ENCODE results near the gene YPEL3. TPM values are rescaled to one million over a fixed set of nuclear protein-coding genes. Genes with fewer than 3 reads are reported as not detected.

The YPEL3 gene
- total RNA-seq, 2 experiments from 2014 or later: 32.5 to 36.9 TPM

DNA sequence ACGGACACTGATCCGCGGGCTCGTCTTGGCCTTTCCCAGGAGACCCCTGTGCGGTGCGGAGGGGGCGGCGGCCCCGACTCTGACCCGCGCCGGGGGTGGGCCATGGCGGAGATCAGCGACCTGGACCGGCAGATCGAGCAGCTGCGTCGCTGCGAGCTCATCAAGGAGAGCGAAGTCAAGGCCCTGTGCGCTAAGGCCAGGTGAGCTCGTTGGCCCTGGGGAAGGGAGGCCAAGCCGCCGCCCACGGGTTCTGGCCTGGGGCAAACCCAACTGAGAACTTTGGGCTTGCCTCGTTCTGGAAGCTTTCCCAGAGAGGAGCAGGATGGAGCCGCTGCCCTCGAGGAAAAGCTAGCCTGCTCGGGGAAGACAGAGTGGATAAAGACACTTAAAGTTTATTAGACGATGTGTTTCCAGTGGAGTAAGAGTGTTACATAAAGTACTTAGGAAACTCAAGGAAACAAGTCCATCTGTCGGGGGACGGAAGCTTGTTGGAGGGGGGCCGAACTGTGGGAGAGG is 19.7 kb downstream of the YPEL3 start:
- Mint-ChIP-seq H3K36me3 (peaks cover 43% of the 10 kb centered on the region), H3K27ac (peak overlapping the region; percentile 93), H3K4me3 (peak overlapping the region; percentile 91), H3K4me1 (ENCODE audit: low read depth) (peaks cover 39% of the 10 kb centered on the region), H3K9me3 (no peaks in the 10 kb centered on the region), H3K27me3 (no peaks in the 10 kb centered on the region)
- POLR2A ChIA-PET: interaction anchor here (1.1 to 4.1 kb wide), 3 partner anchors 10 to 15 kb away, joined by 3 to 42 read pairs (median 22); partner anchors contain the start of genes ALDOA and TBX6
- no peak for DNase-seq
- intact Hi-C loops (cut with micrococcal nuclease): loop anchor here (2.0 to 5.0 kb wide), 2 partner anchors 14 to 46 kb away; partner anchors contain the start of genes MAPK3 and TBX6
- CTCF ChIA-PET: interaction anchor here (1.0 to 9.4 kb wide), 7 partner anchors 10 to 540 kb away, joined by 3 to 76 read pairs (median 4); partner anchors contain the start of genes ALDOA and TBX6

GRCh38 chr16:30075503-30076275 is 20.3 kb downstream of the YPEL3 start, which contains the start of gene PPP4C:
TSS of gene PPP4C (plus strand) at chr16:30075994. CDS start at chr16:30076378, 384 bp downstream.
- peaks cover 45% of the 10 kb centered on the region for H3K36me3 Mint-ChIP-seq
- H3K4me3 Mint-ChIP-seq: peak within 1 kb of the TSS; percentile 91
- CTCF ChIA-PET: interaction anchor here (1.1 to 9.4 kb wide), 6 partner anchors 10 to 540 kb away, joined by 3 to 76 read pairs (median 6); partner anchors contain the start of genes ALDOA and TBX6
- no peaks in the 10 kb centered on the region for H3K27me3 Mint-ChIP-seq
- peak within 1 kb of the TSS; percentile 93 for H3K27ac Mint-ChIP-seq
- peaks cover 39% of the 10 kb centered on the region for H3K4me1 Mint-ChIP-seq (ENCODE audit: low read depth)
- POLR2A ChIA-PET: interaction anchor here (1.1 to 4.1 kb wide), 3 partner anchors 10 to 16 kb away, joined by 3 to 42 read pairs (median 22); partner anchors contain the start of genes ALDOA and TBX6
- peak; percentile 95 for DNase-seq
- H3K9me3 Mint-ChIP-seq: no peaks in the 10 kb centered on the region
- intact Hi-C loops (cut with micrococcal nuclease): loop anchor here (1.0 to 5.0 kb wide), 3 partner anchors 10 to 47 kb away; partner anchors contain the start of genes ALDOA, MAPK3 and TBX6

- POLR2A ChIA-PET: interaction anchor here (0.6 kb wide), 1 partner anchor 21 kb away, joined by 3 read pairs; the partner anchor contains the start of gene TBX6
- no peak for DNase-seq
- Mint-ChIP-seq H3K9me3 (no peaks in the 10 kb centered on the region), H3K27ac (peak overlapping the region; percentile 58), H3K4me3 (no peak overlapping the region), H3K4me1 (ENCODE audit: low read depth) (peaks cover 41% of the 10 kb centered on the region), H3K27me3 (no peaks in the 10 kb centered on the region), H3K36me3 (peaks cover 67% of the 10 kb centered on the region)
- CTCF ChIA-PET: interaction anchor here (3.5 kb wide), 1 partner anchor 22 kb away, joined by 15 read pairs; the partner anchor contains the start of gene TBX6
- intact Hi-C loops (cut with micrococcal nuclease): no loop called here
These were observed 25.5 kb downstream of the YPEL3 start for GRCh38 chr16:30070490-30070889.

- Mint-ChIP-seq H3K27me3 (no peaks in the 10 kb centered on the region), H3K4me3 (no peak overlapping the region), H3K9me3 (no peaks in the 10 kb centered on the region), H3K4me1 (ENCODE audit: low read depth) (peaks cover 37% of the 10 kb centered on the region), H3K27ac (peak overlapping the region; percentile 67), H3K36me3 (peaks cover 69% of the 10 kb centered on the region)
- DNase-seq: no peak
- intact Hi-C loops (cut with micrococcal nuclease): loop anchor here (5.0 to 10.0 kb wide), 2 partner anchors 263 to 585 kb away; partner anchors contain the start of genes FBRS, MAZ and PRR14
- POLR2A ChIA-PET: no interaction called here
- CTCF ChIA-PET: interaction anchor here (3.5 kb wide), 1 partner anchor 23 kb away, joined by 15 read pairs; the partner anchor contains the start of gene TBX6
These were observed 26.2 kb downstream of the YPEL3 start for GRCh38 chr16:30069611-30070462.

DNA sequence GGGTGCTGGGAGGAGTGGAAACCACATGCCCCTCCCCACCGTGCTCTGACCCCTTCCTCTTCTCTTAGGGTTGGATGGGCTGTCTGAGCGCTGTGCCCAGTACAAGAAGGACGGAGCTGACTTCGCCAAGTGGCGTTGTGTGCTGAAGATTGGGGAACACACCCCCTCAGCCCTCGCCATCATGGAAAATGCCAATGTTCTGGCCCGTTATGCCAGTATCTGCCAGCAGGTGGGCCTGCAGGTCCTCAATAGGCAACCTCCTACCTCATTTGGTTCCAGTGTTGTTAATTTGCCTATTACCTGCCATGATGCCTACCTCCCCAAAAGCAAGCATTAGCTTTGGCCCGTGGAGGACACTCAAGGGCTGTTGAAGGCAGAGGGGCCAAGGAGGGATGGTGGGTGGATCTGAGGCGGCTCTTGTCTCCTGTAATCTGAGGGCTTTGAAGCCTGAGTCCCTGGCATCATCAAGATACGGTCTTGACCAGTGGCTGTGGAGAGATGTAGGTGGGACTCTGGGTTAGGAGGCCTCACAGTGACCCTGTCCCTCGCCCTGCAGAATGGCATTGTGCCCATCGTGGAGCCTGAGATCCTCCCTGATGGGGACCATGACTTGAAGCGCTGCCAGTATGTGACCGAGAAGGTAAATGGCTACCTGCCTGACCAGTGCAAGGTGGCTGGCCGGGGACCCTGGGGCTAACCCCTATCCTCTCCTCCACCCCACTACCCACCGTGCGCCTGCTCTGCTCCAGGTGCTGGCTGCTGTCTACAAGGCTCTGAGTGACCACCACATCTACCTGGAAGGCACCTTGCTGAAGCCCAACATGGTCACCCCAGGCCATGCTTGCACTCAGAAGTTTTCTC is 27.0 kb downstream of the YPEL3 start:
- H3K27ac Mint-ChIP-seq: peak overlapping the region; percentile 67
- peaks cover 34% of the 10 kb centered on the region for H3K4me1 Mint-ChIP-seq (ENCODE audit: low read depth)
- H3K4me3 Mint-ChIP-seq: peak overlapping the region; percentile 16
- H3K27me3 Mint-ChIP-seq: no peaks in the 10 kb centered on the region
- DNase-seq: peak; percentile 68
- H3K36me3 Mint-ChIP-seq: peaks cover 72% of the 10 kb centered on the region
- H3K9me3 Mint-ChIP-seq: no peaks in the 10 kb centered on the region
- ChIA-PET POLR2A (no interaction called here), CTCF (interaction anchor here (3.5 to 4.4 kb wide), 2 partner anchors 23 to 24 kb away, joined by 15 to 43 read pairs; partner anchors contain the start of gene TBX6)
- intact Hi-C loops (cut with micrococcal nuclease): loop anchor here (5.0 to 10.0 kb wide), 2 partner anchors 262 to 586 kb away; partner anchors contain the start of genes FBRS, MAZ and PRR14

GRCh38 chr16:30068333-30068732 is 27.7 kb downstream of the YPEL3 start:
- CTCF ChIA-PET: interaction anchor here (4.4 kb wide), 1 partner anchor 24 kb away, joined by 43 read pairs; the partner anchor contains the start of gene TBX6
- H3K4me1 Mint-ChIP-seq (ENCODE audit: low read depth): peaks cover 37% of the 10 kb centered on the region
- DNase-seq: no peak
- H3K27me3 Mint-ChIP-seq: no peaks in the 10 kb centered on the region
- peak overlapping the region; percentile 20 for H3K4me3 Mint-ChIP-seq
- no peaks in the 10 kb centered on the region for H3K9me3 Mint-ChIP-seq
- POLR2A ChIA-PET: no interaction called here
- peak overlapping the region; percentile 67 for H3K27ac Mint-ChIP-seq
- H3K36me3 Mint-ChIP-seq: peaks cover 69% of the 10 kb centered on the region
- intact Hi-C loops (cut with micrococcal nuclease): loop anchor here (5.0 to 10.0 kb wide), 2 partner anchors 261 to 586 kb away; partner anchors contain the start of genes FBRS, MAZ and PRR14

GRCh38 chr16:30067584-30067916 is 28.5 kb downstream of the YPEL3 start:
- peak overlapping the region; percentile 90 for H3K27ac Mint-ChIP-seq
- DNase-seq: no peak
- intact Hi-C loops (cut with micrococcal nuclease): loop anchor here (5.0 to 10.0 kb wide), 2 partner anchors 260 to 587 kb away; partner anchors contain the start of genes FBRS, MAZ and PRR14
- peaks cover 37% of the 10 kb centered on the region for H3K4me1 Mint-ChIP-seq (ENCODE audit: low read depth)
- H3K4me3 Mint-ChIP-seq: peak overlapping the region; percentile 97
- POLR2A ChIA-PET: interaction anchor here (1.5 to 5.3 kb wide), 3 partner anchors 8 to 25 kb away, joined by 7 to 48 read pairs (median 42); partner anchors contain the start of genes PPP4C and TBX6
- H3K36me3 Mint-ChIP-seq: peaks cover 67% of the 10 kb centered on the region
- CTCF ChIA-PET: interaction anchor here (2.9 to 4.4 kb wide), 2 partner anchors 8 to 24 kb away, joined by 18 to 43 read pairs; partner anchors contain the start of genes PPP4C and TBX6
- H3K27me3 Mint-ChIP-seq: no peaks in the 10 kb centered on the region
- H3K9me3 Mint-ChIP-seq: no peaks in the 10 kb centered on the region

- Mint-ChIP-seq H3K4me3 (peak overlapping the region; percentile 97), H3K27ac (peak overlapping the region; percentile 90), H3K9me3 (no peaks in the 10 kb centered on the region), H3K4me1 (ENCODE audit: low read depth) (peaks cover 37% of the 10 kb centered on the region), H3K36me3 (peaks cover 64% of the 10 kb centered on the region), H3K27me3 (no peaks in the 10 kb centered on the region)
- no peak for DNase-seq
- ChIA-PET POLR2A (interaction anchor here (1.5 to 5.3 kb wide), 3 partner anchors 8 to 26 kb away, joined by 7 to 48 read pairs (median 42); partner anchors contain the start of genes PPP4C and TBX6), CTCF (interaction anchor here (1.0 to 4.4 kb wide), 4 partner anchors 9 to 25 kb away, joined by 3 to 43 read pairs (median 26); partner anchors contain the start of genes PPP4C and TBX6)
- intact Hi-C loops (cut with micrococcal nuclease): loop anchor here (5.0 to 10.0 kb wide), 2 partner anchors 260 to 588 kb away; partner anchors contain the start of genes FBRS, MAZ and PRR14
These were observed 29.0 kb downstream of the YPEL3 start for GRCh38 chr16:30066761-30067583.

GRCh38 chr16:30065943-30066760 is 29.9 kb downstream of the YPEL3 start:
- Mint-ChIP-seq H3K27ac (peak overlapping the region; percentile 90), H3K9me3 (no peaks in the 10 kb centered on the region), H3K4me1 (ENCODE audit: low read depth) (peaks cover 37% of the 10 kb centered on the region), H3K36me3 (peaks cover 57% of the 10 kb centered on the region), H3K27me3 (no peaks in the 10 kb centered on the region), H3K4me3 (peak overlapping the region; percentile 97)
- intact Hi-C loops (cut with micrococcal nuclease): loop anchor here (1.0 to 10.0 kb wide), 6 partner anchors 9 to 589 kb away; partner anchors contain the start of genes FBRS, MAZ, PPP4C and PRR14
- DNase-seq: peak; percentile 60
- POLR2A ChIA-PET: interaction anchor here (0.9 to 5.3 kb wide), 12 partner anchors 9 to 592 kb away, joined by 3 to 48 read pairs (median 8); partner anchors contain the start of genes CORO1A, FBRS, KCTD13 and PPP4C
- CTCF ChIA-PET: interaction anchor here (1.0 to 4.4 kb wide), 5 partner anchors 10 to 33 kb away, joined by 3 to 43 read pairs (median 18); partner anchors contain the start of genes PPP4C and TBX6
